IMR-90 (cell line): ENCODE data around the gene FRY. TPM values are rescaled to one million over a fixed set of nuclear protein-coding genes. Genes with fewer than 3 reads are reported as not detected.

Experiments used
- ATAC-seq: fragments of 200-7000 bp; cut with Tn5 transposase; 2 replicates; pipeline ENCODE4 v1.9.1; 2020; ENCODE audit warnings: low read depth, mild to moderate bottlenecking, moderate library complexity
- BruUV-seq: library from RNA; stranded (reverse); fragments of 400-500 nt; replicated peaks from 2 replicates; lab custom pipeline; 2021; lab: Mats Ljungman, UMichigan
- CTCF ChIA-PET: fragments of 300-600 bp; formaldehyde crosslinking; extraction: SDS; loops from one replicate; lab custom pipeline; 2021; ENCODE audit warnings: antibody characterized with exemption; lab: Yijun Ruan, JAX
- POLR2A ChIA-PET: fragments of 300-600 bp; sonication (Branson Sonifier 250); formaldehyde crosslinking; loops from one replicate; lab custom pipeline; 2022; ENCODE audit warnings: antibody characterized with exemption; ENCODE audit not compliant: unreplicated experiment; lab: Charles Lee
- DNase-seq: peaks from one replicate; pipeline ENCODE4 v3.0.0; 2013
- H2AFZ ChIP-seq: replicated peaks from 2 replicates; pipeline ENCODE3; 2013; ENCODE audit warnings: low read length, mild to moderate bottlenecking; ENCODE audit not compliant: poor library complexity
- H2AK5ac ChIP-seq: 2 replicates; pipeline ENCODE4 v1.6.1; 2013; ENCODE audit warnings: low read depth, low read length, inconsistent platforms
- H2AK9ac ChIP-seq: replicated peaks from 2 replicates; pipeline ENCODE3; 2013; ENCODE audit warnings: mild to moderate bottlenecking, low read depth, low read length, moderate library complexity; ENCODE audit not compliant: poor library complexity
- H2BK120ac ChIP-seq: 2 replicates; pipeline ENCODE4 v1.6.1; 2013; ENCODE audit warnings: low read depth, low read length, inconsistent platforms
- H2BK15ac ChIP-seq: 3 replicates; pipeline ENCODE4 v1.6.1; 2013; ENCODE audit warnings: low read depth, low read length, inconsistent platforms
- H2BK20ac ChIP-seq: 2 replicates; pipeline ENCODE4 v1.6.1; 2013; ENCODE audit warnings: low read depth, mild to moderate bottlenecking, inconsistent platforms, low read length, moderate library complexity
- H2BK5ac ChIP-seq: 2 replicates; pipeline ENCODE4 v1.6.1; 2013; ENCODE audit warnings: mild to moderate bottlenecking, low read depth, low read length, inconsistent platforms; ENCODE audit not compliant: poor library complexity, severe bottlenecking
- H3K14ac ChIP-seq: replicated peaks from 2 replicates; pipeline ENCODE4 v1.6.1; 2013; ENCODE audit warnings: low read depth, low read length, inconsistent platforms
- H3K18ac ChIP-seq: 2 replicates; pipeline ENCODE4 v1.6.1; 2013; ENCODE audit warnings: low read depth, low read length, control low read depth
- H3K23ac ChIP-seq: 2 replicates; pipeline ENCODE4 v1.6.1; 2013; ENCODE audit warnings: low read depth, low read length, inconsistent platforms
- H3K27ac ChIP-seq: 2 replicates; pipeline ENCODE4 v1.5.1; 2013; ENCODE audit warnings: mild to moderate bottlenecking, control low read depth, low read length; ENCODE audit not compliant: insufficient read depth
- H3K27me3 ChIP-seq: 2 replicates; pipeline ENCODE4 v1.6.1; 2013; ENCODE audit warnings: low read length; ENCODE audit not compliant: control insufficient read depth, insufficient read depth
- H3K36me3 ChIP-seq: 2 replicates; pipeline ENCODE4 v1.6.1; 2013; ENCODE audit warnings: low read length, mixed read lengths; ENCODE audit not compliant: control insufficient read depth, insufficient read depth
- H3K4ac ChIP-seq: 2 replicates; pipeline ENCODE4 v1.6.1; 2013; ENCODE audit warnings: low read depth, low read length, inconsistent platforms
- H3K4me1 ChIP-seq: 2 replicates; pipeline ENCODE4 v1.6.1; 2013; ENCODE audit warnings: low read length, mixed read lengths; ENCODE audit not compliant: control insufficient read depth, insufficient read depth
- H3K4me2 ChIP-seq: 2 replicates; pipeline ENCODE4 v1.6.1; 2013; ENCODE audit warnings: low read depth, mild to moderate bottlenecking, control low read depth, low read length, moderate library complexity
- H3K4me3 ChIP-seq: 2 replicates; pipeline ENCODE4 v1.5.1; 2013; ENCODE audit warnings: low read depth, mild to moderate bottlenecking, control low read depth, low read length, moderate library complexity; ENCODE audit not compliant: insufficient read depth
- H3K56ac ChIP-seq: 2 replicates; pipeline ENCODE4 v1.6.1; 2013; ENCODE audit warnings: low read length, inconsistent platforms; ENCODE audit not compliant: insufficient read depth; ENCODE audit errors: extremely low read depth
- H3K79me1 ChIP-seq, 2 experiments: 2 replicates each; pipeline ENCODE4 v1.6.1; 2013; ENCODE audit warnings: low read length in 2 of 2, inconsistent platforms in 1 of 2, low read depth in 1 of 2
- H3K9ac ChIP-seq: 2 replicates; pipeline ENCODE4 v1.6.1; 2013; ENCODE audit warnings: low read depth, low read length, control low read depth
- H3K9me1 ChIP-seq: 2 replicates; pipeline ENCODE4 v1.6.1; 2013; ENCODE audit warnings: low read length, inconsistent platforms; ENCODE audit not compliant: insufficient read depth
- H3K9me3 ChIP-seq: 2 replicates; pipeline ENCODE4 v1.6.1; 2013; ENCODE audit warnings: low read length; ENCODE audit not compliant: control insufficient read depth, insufficient read depth
- H4K20me1 ChIP-seq: 2 replicates; pipeline ENCODE4 v1.6.1; 2013; ENCODE audit warnings: low read length, inconsistent platforms; ENCODE audit not compliant: insufficient read depth
- H4K5ac ChIP-seq: 2 replicates; pipeline ENCODE4 v1.6.1; 2013; ENCODE audit warnings: mild to moderate bottlenecking, low read depth, low read length, control low read depth
- H4K8ac ChIP-seq, 2 experiments: 2 replicates each; pipeline ENCODE4 v1.6.1; 2013; ENCODE audit warnings: low read depth in 2 of 2, low read length in 2 of 2, control low read depth in 1 of 2, inconsistent platforms in 1 of 2
- H4K91ac ChIP-seq: 2 replicates; pipeline ENCODE4 v1.6.1; 2013; ENCODE audit warnings: low read depth, low read length, inconsistent platforms; ENCODE audit not compliant: insufficient read depth
- POLR2A ChIP-seq: IDR thresholded peaks from 2 replicates; pipeline ENCODE4 v1.6.1; 2012; ENCODE audit warnings: mild to moderate bottlenecking, low read depth, low read length
- WGBS, 2 experiments: methylation state at CpG; one replicate each; pipeline versions ENCODE4 v1.1.5 to v1.1.7; 2013; ENCODE audit warnings: missing lambda C conversion rate in 2 of 2; ENCODE audit not compliant: insufficient read length in 1 of 2; ENCODE audit errors: extremely low coverage in 2 of 2; 5-methylcytosine and 5-hydroxymethylcytosine counted together
- dilution Hi-C: fragments of 300-500 bp; cut with HindIII; formaldehyde crosslinking; loops from one replicate; pipeline ENCODE4 v1.14.3; 2018; ENCODE audit warnings: low sequenced_read_pairs; ENCODE audit not compliant: unreplicated experiment
- in situ Hi-C: fragments of 300-500 bp; cut with MboI; formaldehyde crosslinking; loops from 3 replicates; pipeline ENCODE4 v1.14.3; 2019; ENCODE audit warnings: low sequenced_read_pairs, inconsistent platforms, mixed read lengths
- intact Hi-C: fragments of 100-400 bp; cut with micrococcal nuclease; formaldehyde crosslinking; loops from 2 replicates; pipeline ENCODE4 v1.10.0; 2022
- polyA plus RNA-seq, 3 experiments: library from polyadenylated mRNA; depleted of rRNA; stranded (reverse); fragments of >200 nt; gene quantifications; 2 replicates each; pipeline ENCODE4 v1.2.3, GENCODE V29; 2012; ENCODE audit warnings: low replicate concordance in 1 of 3
- total RNA-seq: library from RNA; depleted of rRNA; stranded (reverse); fragments of >200 nt; gene quantifications from 2 replicates; pipeline ENCODE4 v1.2.3, GENCODE V29; 2012

The FRY gene
- total and polyA plus RNA-seq, 2 of the 4 experiments (the other 2 are of a cell fraction) = 3.0 to 4.8 TPM

GRCh38 chr13:32075170-32075851 is 43.7 kb downstream of the FRY start:
- H4K91ac ChIP-seq = no peak overlapping the region
- no peak overlapping the region for H3K9ac ChIP-seq
- CTCF ChIA-PET = no interaction called here
- no peaks in the 10 kb centered on the region for H3K27me3 ChIP-seq
- TF ChIP-seq POLR2A = no peak
- no peak overlapping the region for H3K14ac ChIP-seq
- no peaks in the 10 kb centered on the region for H4K20me1 ChIP-seq
- H4K8ac ChIP-seq = no peak overlapping the region
- H3K4ac ChIP-seq = no peak overlapping the region
- BruUV-seq = no TSS peak
- H2AK9ac ChIP-seq = no peak overlapping the region
- no peaks in the 10 kb centered on the region; the same call in 1 of the 2 replicates for H3K9me1 ChIP-seq
- no peaks in the 10 kb centered on the region for H3K4me1 ChIP-seq
- peaks cover 3% of the 10 kb centered on the region; the same call in 1 of the 2 replicates for H3K36me3 ChIP-seq
- H3K4me2 ChIP-seq = no peak overlapping the region
- H3K23ac ChIP-seq = no peak overlapping the region
- no peak overlapping the region for H2BK20ac ChIP-seq
- no peaks in the 10 kb centered on the region for H3K9me3 ChIP-seq
- DNase-seq (no peak), ATAC-seq (no peak)
- no peak overlapping the region for H3K56ac ChIP-seq
- POLR2A ChIA-PET = no interaction called here
- intact Hi-C loops = no loop called here
- H3K18ac ChIP-seq = no peak overlapping the region
- H2AFZ ChIP-seq = no peak overlapping the region
- in situ Hi-C loops = no loop called here
- no peak overlapping the region for H2BK120ac ChIP-seq
- no peak overlapping the region for H2BK5ac ChIP-seq
- H2BK15ac ChIP-seq = no peak overlapping the region
- no peak overlapping the region for H3K4me3 ChIP-seq
- H4K5ac ChIP-seq = no peak overlapping the region
- H3K27ac ChIP-seq = no peak overlapping the region
- no peak overlapping the region for H2AK5ac ChIP-seq
- dilution Hi-C loops = no loop called here
- no peaks in the 10 kb centered on the region; a peak in 1 of 4 replicates for H3K79me1 ChIP-seq
- no CpG with 5 or more reads among the region's 2 CpGs for WGBS, 2 experiments
